NOMO-1 treated with dmso at 0.1 percent for 144 hours (cell line): Measurements from ENCODE around the gene MOB2.

ENCODE experiments used
- DNase-seq: peaks from one replicate; lab custom pipeline; 2025; ENCODE audit not compliant: unreplicated experiment; lab: John Stamatoyannopoulos, UW

The MOB2 gene

GRCh38 chr11:1504581-1505290, 18.2 kb upstream of the MOB2 start:
- DNase-seq, result no peak

DNA sequence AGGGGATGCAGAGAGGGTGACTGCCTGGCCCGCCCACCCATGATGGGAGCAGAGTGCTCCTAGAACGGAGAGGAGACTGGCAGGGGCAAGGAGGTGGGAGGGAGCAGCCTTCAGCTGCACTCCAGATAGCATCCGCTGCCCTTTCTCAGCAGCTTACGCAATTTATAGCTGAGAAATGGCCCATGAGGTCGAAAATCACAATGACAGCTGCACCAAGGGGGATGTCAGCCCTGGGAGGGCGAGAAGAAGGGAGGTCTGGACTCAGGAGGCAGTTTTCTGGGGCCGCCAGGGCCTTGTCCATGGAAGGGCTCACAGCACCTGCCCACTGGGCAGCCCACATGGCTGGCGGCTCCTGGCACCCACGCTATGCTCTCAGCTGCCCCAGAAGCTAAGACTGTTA, 17.6 kb upstream of the MOB2 start:
- DNase-seq, result no peak

DNA sequence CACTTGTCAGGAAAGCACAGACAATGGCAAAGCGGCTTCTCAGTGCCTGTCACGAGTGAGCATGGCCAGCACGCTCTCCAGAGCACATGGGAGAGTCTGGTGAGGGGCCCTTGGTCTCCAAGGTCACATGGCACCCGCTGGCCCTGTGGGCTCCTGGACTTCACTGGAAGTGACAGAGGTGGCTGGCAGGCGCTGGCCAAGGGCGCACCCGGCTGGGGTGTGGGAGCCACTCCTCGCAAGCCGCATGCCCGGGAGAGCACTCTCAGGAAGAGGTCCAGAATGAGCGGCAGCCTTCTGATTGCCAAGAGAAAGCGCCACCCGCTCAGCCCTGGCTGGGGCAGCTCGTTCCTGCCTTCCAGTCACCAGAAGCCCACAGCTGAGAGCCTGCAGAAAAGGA, 17.1 kb upstream of the MOB2 start:
- no peak for DNase-seq

DNA sequence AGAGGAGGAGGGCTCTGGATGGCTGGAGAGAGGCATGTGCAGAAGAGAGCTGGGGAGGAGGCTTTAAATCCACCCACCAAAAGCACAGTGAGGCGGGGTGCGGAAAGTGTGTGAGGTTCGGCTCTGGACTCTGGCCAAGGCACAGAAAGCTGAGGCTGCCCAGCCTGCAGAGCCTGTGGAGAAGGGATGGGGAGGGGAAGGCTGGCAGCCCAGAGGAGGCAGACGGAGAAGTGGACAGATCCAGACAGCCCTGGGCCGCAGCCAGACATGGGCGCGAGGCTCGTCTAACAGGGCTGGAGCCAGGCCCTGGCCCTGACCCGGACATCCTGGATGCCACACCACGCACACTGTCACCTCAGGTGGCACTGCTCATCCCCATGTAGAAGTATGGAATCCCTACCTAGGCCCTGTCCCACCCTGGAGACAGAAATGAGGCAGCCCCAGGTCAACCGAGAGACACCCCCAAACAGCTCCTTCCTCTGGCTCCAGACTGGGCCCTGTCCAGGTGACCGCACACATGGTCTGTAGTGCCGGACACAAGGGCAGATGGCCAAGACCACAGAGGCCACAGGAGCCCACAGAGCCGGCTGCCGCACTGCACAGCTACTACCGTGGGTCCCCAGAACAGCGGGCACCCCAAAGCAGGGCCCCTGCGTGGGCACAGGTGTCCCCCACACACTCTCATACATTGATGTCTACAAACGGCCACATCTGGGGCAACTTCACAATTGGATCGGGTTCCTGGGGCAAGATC, 16.6 kb upstream of the MOB2 start:
- no peak for DNase-seq

DNA sequence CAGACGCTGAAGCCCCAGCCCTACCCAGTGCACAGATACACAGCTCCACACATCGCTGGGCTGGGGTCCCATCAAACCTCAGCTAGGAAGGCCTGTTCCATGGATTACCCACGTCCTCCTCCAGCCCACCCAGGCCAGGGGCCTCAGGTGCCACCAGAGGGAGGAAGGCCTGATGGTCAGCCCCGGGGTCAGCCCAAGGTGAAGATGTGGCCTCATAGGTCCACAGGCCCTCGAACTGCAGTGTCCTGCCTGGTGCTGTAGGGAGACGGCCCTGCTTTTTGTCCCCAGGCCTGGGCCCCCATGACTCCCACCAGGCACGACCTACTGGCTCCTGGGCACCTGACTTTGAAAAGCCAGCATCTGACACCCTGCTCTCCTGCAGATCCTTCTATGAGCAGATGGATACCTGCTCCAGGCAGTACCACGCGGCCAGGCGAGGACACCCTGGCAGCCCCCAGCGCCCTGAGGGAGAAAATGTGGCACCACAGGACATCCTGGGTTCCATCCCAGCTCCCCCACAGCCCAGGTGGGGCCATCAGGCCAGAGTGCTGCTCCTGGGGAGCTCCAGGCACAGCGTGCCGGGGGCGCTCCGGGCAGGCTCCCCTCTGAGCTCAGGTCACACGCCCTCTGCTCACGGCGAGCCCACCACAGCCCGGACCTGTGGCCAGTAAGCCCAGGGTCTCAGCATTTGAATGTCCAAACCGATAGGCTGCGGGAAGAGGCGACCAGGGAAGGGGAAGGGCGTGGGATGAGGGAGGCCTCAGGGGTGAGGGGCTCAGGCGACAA, 15.8 kb upstream of the MOB2 start:
- DNase-seq, result no peak

- DNase-seq, result no peak
These were observed 15.0 kb upstream of the MOB2 start for GRCh38 chr11:1501421-1502167.

- DNase-seq, result no peak
These were observed 14.2 kb upstream of the MOB2 start for GRCh38 chr11:1500466-1501420.

GRCh38 chr11:1499899-1500298, 13.3 kb upstream of the MOB2 start:
- no peak for DNase-seq

DNA sequence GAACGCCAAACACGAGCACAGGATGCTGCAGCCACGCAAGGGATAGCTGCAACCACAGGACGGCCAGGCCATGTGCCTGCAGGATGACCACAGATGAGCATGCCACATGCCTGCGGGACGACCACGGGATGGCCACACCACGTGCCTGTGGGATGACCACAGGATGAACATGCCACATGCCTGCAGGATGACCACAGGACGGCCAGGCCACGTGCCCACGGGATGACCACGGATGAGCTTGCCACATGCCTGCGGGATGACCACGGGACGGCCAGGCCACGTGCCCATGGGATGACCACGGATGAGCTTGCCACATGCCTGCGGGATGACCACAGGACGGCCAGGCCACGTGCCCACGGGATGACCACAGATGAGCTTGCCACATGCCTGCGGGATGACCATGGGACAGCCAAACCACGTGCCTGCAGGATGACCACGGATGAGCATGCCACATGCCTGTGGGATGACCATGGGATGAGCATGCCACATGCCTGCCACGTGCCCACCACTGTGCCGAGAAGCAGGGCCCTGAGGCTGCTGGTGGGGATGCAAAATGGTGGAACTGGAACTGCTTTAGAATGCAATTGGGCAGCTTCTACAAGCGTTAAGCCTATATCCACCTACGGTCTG, 12.8 kb upstream of the MOB2 start:
- no peak for DNase-seq

GRCh38 chr11:1498262-1498661, 11.7 kb upstream of the MOB2 start:
- no peak for DNase-seq

DNA sequence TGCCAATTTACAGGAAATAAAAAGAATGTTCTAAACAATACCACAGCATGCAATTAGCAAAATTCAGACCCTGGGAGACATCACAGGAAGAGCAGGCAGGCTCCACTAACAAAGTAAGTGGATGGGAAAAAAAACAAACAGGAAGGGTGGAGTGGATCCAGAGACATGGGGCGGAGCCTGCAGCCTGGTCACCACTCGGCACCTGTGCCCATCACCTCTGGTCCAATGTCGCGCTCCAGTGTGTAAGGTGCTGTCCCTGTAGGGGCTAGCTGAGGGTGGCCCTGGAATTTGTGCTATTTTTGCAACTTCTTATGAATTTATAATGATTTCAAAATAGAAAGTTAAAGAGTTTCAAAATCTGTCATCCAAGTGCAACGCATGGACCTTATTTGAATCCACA, 11.0 kb upstream of the MOB2 start:
- DNase-seq, result no peak

DNA sequence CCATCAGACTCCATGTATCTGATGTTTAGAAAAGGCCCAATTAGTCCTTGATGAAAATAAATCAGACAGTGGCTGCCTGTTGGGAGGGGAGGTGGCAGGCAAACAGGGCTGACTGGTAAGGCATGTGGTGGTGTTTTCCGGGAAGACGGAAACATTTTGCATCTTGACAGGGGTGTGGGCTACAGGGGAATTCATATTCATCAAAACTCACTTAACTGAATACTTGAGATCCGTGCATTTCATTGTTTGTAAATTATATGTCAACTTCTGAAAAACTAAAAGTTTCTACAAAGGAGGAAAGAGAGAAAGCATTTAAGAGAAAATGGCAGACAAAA, 10.1 kb upstream of the MOB2 start:
- no peak for DNase-seq

DNA sequence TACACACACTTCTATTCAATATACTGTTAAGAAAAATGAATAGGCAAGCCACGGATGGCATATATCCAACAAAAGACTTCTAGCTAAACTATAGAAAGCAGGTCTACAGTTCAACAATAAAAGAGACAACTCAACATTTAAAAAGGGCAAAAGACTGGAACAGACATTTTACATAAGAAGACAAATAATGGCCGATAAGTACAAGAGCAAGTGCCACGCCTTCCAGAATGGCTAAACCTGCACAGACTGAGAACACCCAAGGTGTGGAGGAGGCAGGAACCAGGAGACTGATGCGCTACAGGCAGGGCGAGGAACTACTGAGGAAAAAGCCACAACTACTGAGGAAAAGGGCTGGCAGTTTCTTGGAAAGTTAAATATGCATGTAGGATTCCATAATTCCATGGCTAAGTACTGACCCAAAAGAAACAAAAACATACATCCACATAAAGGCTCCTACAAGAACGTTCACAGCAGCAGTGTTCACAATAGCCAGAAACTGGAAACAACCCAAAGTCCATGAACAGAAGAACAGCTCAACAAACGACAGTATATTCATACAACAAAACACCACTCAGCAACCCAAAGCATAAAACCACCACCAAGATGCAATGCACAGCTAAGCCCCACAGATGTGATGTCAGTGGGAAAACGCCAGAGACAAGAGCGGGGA, 9.6 kb upstream of the MOB2 start:
- no peak for DNase-seq

- DNase-seq, result no peak
These were observed 8.1 kb upstream of the MOB2 start for GRCh38 chr11:1494650-1495049.

DNA sequence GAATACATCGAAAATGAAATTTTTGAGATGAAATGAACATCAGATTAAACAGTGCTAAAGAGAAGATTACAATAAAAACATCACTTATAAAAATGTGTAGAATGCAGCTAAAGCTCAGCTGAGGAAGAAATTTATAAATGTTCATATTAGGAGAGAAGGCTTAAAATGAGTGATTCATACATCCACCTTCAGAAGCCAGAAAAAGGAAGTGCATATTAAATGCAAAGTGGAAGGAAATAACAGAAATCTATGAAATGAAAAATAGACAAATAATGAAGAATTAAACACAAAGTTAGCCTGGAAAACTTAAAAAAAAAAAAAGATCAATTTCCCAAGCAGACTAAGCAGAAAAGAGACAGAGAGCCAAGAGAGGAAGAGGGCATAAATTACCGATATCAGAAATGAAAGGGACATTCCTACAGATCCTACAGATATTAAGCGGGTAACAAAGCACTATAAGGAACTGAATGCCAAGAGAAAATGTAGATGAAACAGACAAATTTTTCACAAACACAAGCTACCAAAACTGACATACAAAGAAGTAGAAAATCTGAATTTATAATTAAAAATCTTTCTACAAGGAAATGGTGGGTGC, 7.2 kb upstream of the MOB2 start:
- DNase-seq, result no peak

- no peak for DNase-seq
These were observed 4.8 kb upstream of the MOB2 start for GRCh38 chr11:1491379-1491778.

DNA sequence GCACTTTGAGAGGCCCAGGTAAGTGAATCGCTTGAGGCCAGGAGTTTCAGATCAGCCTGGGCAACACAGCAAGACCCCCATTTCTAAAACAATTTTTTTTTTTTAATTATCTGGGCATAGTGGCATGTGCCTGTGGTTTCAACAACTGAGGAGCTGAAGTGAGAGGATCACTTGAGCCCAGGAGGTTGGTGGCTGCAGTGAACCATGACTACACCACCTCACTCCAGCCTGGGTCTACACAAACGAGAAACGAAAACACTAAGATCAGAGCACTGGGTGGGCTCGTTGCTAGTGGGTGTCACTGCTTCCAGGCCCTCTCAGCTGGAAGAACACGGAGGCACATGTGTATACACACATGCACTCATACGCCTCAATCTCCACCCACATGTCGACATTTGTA, 4.1 kb upstream of the MOB2 start:
- DNase-seq, result no peak

DNA sequence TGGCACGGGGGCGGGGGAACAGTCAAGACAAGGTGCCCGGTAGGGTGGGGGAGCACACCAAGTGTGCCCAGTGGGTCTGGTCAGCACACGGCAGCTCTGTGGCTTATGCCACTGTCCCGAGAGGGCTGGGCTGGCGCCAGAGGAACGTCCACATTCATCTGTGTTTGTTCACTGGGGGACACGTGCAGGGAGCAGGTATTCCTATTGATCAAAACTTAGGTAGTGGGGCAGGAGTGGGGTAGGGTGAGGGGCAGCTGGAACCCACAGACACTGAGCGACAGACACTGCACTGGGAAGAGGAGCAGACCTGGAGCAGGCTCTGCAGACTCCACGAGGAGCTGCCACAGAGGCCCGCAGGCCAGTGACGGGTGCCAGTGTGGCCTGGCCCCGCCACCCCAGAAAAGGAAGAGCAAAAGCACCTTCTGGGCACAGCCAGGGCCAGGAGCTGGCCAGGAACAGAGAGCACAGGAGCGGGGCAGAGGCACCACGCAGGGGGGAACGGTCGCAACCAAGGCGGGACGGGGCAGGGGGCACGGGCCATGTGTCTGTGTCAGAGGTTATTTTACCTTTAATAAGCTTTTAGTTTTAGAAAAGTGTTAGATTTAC, 2.1 kb upstream of the MOB2 start:
- DNase-seq, result no peak
